Measurements from ENCODE around the gene GLIS2. TPM values are rescaled to one million over a fixed set of nuclear protein-coding genes. Genes with fewer than 3 reads are reported as not detected.

GLIS2 gene
- total RNA-seq, result 0.79 and 1.2 TPM in 2 replicates

DNA sequence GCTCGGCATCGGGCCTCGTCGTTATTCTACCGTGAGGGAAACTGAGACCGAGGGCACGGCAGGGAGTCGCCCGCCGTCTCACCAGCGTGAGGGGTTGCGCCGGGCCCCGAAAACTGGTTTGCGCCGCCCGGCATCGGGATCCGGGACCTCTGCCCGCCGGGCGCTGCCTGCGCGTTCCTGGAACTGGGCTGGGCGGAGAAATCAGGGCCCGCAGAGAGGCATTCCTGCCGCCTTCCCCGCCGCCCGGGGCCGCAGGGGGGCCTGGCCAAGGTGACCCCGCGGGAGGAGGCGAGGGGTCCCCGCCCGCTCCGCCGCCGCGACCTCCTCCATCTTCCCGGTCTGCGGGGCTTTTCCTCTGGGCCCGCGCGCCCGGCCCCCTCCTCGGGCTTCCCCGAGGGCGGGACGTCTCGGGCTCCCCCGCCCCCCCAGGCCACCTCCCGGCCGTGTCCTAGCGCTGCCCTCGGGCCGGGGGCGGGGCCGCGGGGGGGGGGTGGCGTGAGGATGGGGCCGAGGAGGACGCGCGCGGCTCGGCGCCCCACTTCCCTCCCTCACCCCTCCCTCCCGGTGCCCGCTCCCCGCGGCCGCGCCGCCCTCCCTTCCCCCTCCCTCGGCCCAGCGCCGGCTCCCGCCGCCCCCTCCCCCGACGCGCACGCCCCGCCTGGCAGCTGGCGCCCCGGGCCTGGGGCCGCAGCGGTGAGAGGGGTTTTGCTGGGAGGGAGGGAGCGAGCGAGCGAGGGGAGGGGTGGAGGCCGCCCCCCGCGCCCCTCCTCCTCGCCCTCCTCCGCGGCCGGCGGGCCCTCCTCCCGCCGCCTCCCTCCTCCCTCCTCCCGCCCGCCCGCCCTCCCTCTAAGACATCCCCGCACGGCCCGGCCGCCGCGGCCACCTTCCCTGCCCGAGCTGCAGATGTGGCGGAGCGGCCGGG lies at the start of gene GLIS2:
Gene GLIS2 (plus strand): TSS at position 882 of the 922 bp plus-strand sequence. CDS start 16,214 bp downstream, outside the sequence.
- DNase-seq, result peak; percentile 64

DNA sequence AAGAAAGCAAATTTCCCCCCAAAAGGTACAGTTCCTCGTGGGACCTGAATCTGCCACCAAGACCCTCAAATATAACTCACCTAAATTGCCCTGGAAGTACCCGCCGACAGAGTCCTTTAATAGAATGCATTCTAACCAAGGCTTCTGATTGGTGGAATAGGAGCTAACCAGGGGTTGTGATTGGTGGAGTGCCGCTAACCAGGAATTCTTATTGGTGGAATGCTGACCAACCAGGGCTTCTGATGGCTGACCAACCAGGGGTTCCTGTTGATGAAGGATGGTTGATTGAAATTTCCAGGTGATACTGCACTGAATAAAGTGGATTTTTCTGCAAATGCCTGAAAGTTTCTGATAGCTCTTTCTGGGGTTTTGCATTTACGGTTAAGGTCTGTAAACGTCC lies 49.5 kb upstream of the GLIS2 start:
- DNase-seq, result peak; percentile 25

DNA sequence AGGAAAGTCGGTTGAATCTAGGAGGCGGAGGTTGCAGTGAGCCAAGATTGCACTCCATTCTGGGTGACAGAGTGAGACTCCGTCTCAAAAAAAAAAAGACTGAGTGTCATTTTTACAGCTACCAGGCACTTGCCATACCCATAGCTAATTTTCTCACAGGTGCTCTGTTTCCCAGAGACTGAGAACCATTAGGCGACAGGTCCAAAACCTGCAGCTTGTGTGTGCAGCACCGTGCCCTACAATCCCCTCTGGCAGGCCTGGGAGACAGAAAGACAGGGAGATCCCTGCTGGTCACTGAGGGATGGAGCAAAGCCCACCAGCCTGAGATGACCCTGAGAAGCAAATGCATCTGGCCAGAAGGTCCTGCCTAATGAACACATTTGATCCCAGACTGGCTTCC lies 45.8 kb upstream of the GLIS2 start:
- DNase-seq, result no peak

DNA sequence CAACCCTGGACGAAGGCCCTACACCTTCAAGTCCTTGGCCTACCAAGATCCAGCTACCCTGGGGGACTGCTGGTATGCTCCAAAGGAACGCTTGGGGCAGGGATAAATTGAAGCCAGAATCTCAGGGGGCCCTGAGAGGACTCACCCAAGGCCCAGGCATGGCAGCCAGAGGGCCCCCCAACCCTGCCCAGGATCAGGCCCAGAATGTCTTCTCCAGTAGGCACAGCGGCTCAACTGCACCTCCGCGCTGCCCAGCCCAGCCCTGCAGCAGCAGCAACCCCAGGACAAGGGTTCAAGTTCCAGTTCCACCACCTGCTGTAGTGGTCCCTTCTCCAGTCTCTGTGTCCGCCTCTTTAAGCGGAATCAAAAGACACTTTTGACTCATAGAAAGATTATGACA lies 45.3 kb upstream of the GLIS2 start:
- DNase-seq, result no peak

DNA sequence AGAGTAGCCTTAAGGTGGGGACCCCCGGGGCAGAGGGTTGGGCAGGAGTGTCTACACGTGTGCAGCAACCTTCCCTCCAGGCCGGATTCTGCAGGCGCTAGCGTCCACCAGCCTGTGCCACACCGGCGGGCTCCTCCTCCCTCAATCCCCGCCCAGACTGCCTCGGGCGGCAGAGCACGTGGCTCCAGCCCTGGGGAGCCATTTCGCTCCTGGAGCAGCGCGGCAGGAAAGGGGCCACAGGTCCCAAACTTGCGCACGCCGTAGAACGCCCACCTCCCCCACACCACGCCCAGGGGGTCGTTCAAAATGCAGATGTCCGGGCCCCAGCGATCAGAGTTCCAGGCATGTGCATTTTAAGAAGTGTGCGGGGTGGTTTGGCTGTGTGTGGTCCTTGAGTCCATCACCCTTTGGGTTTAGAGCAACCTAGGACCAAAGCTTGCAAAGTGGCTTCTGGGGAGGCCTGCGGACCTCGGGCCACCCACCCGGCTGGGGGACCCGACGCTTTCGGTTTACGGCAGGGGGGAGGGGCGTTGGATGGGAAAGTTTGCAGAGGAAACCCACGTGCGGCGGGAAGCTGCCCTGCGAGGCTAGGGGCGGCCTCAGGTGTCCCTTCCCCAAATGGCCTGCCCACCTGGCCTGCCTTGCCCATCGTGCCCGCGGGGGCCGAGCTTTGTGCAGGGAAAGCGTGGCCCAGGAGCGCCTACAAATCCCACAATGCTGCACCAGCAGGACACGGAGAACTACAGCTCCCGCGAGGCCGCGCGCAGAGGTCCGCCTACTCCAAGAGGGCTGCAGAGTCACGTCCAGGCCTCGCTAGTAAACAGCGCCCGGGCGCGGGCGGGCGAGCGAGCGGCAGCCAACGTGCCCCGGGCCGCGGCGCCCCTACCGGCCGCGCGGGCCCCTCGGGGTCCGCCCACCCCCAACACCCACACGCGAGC lies 44.4 kb upstream of the GLIS2 start:
- DNase-seq, result peak; percentile 95

DNA sequence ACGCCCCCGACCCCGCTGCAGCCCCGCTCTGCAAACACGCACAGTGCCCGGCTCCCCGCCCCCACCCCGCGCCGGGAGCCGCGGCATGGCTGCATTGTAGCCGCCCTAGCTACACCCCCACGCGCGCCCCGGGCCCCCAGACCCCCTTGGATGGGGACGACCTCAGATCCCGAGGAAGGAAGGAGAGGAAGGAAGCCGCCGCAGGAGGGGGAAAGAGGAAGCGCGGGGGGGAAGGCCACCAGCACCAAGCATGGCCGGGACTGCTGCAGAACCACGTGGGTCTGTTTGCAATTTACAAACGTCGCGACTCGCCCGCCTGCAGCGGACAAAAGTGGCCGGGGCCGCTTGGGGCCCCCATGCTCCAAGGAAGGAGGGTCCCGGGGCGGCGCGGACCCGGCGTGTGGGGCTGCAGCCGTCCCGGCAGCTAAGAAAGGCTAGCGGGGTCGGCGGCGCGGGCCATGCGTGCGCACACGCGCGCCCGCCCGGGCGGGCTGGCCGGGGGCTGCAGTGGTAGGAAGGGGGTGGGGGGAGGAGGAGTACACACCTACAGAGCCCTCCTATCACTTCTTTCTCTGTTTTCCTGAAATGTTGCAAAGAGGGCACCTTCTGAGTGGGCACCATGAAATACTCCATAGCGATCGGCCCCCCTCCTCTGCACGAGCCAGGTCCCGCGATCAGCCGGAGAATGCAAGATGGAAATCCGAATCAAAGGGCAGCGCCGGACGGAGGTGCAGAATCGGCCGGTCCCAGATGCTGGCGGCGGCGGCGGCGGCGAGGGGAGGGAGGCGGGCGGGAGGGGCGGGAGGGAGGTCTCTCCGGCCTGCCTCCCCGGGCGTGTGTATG lies 43.5 kb upstream of the GLIS2 start:
- DNase-seq, result peak; percentile 45

DNA sequence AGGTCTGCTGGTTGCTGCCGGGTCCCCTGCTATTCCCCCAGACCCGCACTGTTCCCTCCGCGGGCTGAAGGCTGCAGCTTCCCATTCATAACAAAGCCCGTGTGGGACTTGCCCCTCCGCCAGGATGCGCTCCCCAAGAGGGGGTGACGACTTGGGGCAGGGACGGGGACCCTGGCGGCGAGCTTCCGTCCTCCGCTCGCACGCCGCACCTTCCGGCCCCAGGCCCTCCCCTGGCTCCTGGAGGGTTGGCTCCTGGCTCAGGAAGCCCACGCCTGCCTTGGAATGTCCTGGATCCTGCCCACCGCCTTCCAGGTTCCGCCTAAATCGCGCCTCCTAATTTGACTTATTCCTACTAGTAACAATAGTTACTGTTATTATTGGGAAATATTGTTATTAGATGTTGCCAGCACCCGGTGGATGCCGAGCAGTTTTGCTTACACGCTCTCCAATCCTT lies 42.0 kb upstream of the GLIS2 start:
- DNase-seq, result peak; percentile 78

DNA sequence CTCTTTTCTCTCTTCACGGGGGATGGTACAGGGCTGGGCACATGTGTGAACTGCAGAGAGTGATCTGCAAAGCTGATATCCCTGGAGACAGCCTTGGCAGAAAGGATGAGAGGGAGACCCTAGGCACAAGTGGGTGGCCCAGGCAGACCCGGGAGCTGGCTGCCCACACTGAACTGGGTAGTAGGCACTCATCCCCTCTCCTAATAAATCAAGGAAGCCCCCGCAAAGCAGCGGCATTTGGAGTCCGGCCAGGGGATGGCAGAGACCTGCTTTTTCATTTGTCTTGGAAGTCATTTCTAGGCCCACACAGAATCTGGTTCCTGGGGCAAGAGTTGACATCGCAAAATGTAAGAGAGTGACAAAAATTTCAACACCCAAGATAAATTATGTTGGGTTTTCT lies 40.0 kb upstream of the GLIS2 start:
- DNase-seq, result no peak

DNA sequence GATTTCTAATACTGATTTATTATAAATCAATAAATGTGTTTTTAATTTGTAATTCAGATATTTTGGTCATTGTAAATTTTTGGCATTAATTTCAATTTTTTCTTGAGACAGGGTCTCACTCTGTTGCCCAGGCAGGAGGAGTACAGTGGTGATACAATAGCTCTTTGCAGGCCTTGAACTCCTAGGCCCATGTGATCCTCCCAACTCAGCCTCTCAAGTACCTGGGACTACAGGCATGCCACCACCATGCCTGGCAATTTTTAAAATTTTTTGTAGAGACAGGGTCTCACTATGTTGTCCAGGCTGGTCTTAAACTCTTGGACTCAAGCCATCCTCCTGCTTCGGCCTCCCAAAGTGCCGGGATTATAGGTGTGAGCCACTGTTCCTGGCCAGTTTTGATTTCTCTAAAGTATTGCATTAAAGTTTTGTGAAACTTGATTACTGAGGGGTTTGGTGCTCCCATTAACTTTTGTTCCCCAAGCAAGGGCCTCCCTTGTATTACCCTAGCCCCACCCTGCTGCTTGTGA lies 37.8 kb upstream of the GLIS2 start:
- DNase-seq, result no peak

DNA sequence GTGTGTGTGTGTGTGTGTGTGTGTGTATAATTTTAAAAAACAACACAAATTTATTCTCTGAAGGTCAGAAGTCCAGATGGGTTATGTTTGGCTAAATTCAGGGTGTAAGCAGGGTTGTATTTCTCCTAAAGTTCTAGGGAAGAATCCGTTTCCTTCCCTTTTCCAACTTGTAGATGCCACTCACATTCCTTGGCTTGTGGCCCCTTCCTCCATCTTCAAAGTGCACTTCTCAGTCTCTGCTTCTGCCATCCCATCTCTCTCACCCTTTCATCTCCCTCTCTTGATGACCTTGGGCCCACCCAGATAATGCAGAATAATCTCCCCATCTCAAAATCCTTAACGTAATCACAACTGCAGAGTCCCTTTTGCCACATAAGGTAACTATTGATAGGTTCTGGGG lies 35.2 kb upstream of the GLIS2 start:
- no peak for DNase-seq

DNA sequence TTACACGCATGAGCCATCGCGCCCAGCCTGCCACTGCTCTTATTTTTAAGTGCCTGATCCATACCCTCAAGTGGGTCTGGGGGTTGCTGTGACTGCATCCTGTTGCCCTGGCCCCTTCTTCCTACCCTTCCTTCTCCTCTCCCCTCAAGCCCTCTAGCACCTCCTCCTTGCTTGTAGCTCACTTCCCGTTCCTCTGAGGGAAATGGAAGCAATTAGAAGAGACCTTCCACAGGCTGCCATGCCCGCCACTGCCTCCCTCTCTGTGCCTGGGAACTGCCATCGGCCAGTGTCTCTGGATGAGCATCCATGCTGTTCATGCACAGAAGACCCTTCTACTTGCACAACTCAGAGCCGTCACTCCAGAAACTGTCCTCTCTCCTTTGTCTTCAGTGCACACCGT lies 32.4 kb upstream of the GLIS2 start:
- no peak for DNase-seq

DNA sequence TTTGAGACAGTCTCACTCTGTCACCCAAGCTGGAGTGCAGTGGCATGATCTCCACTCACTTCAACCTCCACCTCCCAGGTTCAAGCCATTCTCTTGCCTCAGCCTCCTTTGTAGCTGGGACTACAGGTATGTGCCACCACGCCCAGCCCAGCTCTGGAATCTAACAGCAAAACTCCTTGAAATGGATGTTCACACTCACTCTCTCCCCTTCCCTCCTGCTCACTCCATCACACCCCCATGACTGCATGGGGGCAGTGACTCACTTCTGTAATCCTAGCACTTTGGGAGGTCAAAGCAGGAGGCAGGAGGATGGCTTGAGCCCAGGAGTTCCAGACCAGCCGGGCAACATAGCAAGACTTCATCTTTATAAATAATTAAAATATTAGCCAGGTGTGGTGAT lies 31.9 kb upstream of the GLIS2 start:
- no peak for DNase-seq

DNA sequence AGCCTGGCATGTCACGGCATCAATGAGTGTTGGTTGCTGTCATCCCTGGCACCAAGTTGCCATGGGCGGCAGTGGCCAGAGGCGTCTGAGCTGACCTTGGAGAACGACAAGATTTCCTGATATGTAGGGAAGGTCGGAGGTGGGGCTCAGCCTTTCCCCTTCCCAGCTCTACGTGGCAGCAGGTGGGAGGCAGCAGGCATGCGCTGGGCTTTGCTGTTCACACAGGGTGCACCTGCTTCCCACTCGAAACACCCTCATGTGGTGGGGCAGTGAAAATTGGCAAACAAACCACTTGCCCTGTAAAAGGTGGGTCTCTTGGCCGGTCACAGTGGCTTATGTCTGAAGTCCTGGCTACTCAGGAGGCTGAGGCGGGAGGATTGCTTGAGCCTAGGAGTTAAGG lies 30.7 kb upstream of the GLIS2 start:
- no peak for DNase-seq

DNA sequence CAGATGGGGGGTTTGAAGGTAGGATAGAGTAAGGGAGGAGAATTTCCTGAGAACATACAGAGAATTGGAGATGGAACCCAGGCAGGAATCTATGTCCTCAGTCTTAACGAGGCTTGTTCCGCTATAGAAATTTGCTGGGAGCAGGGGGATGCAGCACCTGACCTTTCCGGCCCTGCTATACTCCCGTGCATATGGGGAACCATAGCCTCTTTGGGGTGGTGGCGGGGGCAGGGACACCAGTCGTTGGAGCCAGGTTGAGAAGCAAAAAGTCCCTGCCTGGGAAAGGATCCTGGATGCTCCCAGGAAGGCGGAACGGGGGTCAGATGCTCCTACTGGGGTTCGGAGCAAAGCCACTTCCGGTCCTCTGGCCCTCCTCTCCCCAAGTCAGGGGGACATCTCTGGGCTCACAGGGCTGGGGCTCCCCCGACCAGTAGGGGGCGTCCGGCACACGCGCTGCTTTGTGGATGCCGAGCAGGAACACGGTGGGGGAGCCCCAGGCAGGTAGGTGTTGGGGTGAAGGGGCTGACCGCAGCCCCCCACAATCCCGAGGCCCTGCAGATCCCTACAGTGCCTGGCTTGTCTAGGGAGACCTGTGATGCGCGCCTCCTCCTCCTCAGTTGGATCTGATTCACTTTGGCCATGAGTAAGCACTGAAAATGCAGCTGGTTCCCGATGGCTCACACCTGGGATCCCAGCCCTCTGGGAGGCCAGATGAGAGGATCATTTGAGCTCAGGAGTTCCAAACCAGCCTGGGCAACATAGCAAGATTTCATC lies 27.5 kb upstream of the GLIS2 start:
- peak; percentile 73 for DNase-seq

DNA sequence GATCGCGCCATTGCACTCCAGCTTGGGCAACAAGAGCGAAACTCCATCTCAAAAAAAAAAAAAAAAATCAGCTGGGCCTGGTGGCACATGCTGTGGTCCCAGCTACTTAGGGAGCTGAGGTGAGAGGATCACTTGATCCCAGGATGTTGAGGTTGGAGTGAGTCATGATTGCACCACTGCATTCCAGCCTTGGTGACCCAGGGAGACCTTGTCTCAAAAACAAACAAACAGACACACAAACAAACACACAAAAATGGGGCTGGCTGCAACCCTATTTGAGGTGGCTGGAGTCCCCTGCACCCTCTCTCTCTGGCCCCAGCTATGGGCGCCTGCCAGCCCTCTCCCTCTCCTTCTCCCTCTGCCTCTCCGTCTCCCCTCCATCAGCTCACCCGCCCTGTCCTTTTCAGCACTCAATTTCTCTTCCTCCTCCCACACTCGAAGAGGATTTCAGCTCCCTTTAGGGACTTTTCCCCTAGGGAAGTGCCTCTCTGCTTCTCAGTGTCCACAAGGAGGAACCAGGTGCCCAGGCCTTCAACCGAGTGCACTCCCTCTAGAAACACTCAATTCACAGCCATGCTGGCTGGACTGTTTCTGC lies 25.5 kb upstream of the GLIS2 start:
- DNase-seq, result no peak

DNA sequence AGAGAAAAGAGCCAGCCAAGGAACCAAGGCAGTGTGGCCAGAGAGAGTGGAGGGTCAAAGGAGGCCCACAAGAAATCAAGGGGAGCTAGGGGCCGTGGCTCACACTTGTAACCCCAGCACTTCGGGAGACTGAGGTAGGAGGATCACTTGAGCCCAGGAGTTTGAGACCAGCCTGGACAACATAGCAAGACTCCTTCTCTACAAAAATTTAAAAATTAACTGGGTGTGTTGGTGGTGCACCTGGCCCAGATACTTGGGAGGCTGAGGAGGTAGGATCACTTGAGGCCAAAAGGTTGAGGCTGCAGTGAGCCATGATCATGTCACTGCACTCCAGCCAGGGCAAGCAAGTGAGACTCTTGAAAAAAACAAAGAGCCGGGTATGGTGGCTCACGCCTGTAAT lies 24.2 kb upstream of the GLIS2 start:
- no peak for DNase-seq

DNA sequence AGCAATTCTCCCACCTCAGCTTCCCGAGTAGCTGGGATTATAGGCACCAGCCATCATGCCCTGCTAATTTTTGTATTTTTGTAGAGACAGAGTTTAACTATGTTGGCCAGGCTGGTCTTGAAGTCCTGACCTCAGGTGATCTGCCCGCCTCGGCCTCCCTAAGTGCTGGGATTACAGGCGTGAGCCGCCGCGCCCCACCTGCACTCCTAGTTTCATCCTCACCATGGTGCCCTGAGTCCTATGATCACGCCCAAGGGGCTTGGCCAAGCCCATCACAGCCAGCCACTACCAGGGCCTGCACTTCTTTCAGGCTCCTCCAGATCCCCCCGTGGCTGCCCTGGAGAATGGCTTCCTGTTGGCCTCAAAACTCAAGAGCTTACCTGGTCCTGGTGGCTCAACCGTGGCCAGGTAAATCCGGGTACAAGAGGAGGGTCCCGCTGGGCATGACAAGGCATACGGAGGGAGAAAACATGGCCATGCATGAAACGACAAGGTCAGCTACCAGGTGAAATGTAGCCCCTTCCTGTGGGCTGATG lies 22.6 kb upstream of the GLIS2 start:
- DNase-seq, result no peak

DNA sequence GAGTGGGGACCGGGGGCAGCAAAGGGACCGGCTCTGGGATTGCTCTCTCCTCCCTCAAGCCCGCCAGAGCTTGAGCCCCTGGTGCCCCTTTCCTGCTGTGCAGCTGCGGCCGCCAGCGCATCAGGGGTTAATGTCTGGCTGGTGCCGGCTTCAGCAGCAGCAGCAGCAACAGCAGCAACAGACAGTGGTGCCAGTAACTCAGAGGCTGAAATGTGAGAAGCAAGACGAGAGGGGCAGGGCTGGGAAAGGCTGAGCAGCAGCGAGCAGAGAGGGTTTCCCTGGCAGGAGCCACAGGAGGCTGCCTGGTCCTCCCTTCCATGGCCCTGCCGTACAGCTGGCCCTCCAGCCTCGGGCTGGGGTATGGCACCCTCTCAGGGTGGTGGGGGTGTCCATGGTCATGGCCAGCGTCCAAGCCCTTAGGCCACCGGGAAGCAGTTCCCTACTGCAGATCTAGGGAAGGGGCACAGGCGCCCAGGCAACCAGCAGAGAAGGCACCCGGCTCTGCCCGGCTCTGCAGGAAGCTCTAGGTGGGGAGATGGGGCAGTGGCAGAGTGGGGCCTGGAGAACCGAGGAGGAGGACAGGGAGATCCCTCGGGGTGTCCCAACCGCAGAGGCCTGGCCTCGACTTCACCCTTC lies 21.9 kb upstream of the GLIS2 start:
- no peak for DNase-seq

DNA sequence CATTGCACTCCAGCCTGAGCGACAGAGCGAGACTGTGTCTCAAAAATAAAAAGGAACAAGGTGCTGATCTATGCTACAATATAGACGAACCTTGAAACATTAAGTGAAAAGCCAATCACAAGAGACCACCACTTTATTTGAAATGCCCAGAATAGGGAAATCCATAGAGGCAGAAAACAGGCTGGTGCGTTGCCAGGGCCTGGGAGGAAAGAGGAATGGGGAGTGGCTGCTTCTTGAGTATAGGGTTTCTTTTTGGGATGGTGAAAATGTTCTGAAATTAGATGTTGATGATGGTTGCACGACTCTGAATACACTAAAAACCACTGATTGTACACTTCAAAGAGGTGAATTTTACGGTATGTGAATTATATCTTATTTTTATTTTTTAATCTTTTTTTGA lies 20.3 kb upstream of the GLIS2 start:
- DNase-seq, result no peak

DNA sequence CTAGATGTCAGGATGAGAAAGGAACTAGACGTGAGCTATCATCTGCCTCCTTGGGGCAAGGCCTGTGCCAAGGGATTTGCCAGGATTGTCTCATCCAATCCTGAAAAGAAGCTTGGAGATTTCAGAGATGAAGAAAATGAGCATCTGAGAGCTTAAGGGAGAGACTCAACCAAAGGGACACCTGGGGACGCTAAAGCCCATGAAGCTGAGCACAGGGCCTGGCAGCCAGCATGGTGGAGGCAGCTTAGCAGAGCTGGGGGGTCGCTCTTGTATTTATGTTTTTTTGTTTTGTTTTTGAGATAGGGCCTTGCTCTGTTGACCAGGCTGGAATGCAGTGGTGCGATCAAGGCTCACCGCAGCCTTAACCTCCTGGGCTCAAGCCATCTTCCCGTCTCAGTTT lies 18.4 kb upstream of the GLIS2 start:
- DNase-seq, result no peak

Data from dermis blood vessel endothelial cell (primary cell).